H1 (cell line): ENCODE measurements around the gene TSHZ2.

Experiments
- CREB1 ChIP-seq: IDR thresholded peaks from 2 replicates; pipeline ENCODE4 v1.6.1; 2012; ENCODE audit warnings: inconsistent platforms
- CTCF ChIP-seq, 3 experiments: IDR thresholded peaks; 1 replicate in 2 of 3; 2 replicates in 1 of 3; pipeline versions ENCODE4 v1.5.1 to v1.6.1; 2011; ENCODE audit warnings: low read length in 3 of 3, mild to moderate bottlenecking in 3 of 3, inconsistent platforms in 2 of 3, low read depth in 1 of 3, moderate library complexity in 1 of 3; ENCODE audit not compliant: insufficient read depth in 1 of 3; ENCODE audit errors: control extremely low read depth in 1 of 3
- EZH2 ChIP-seq: fragments of 200-600 bp; sonication (generic); IDR thresholded peaks from 2 replicates; pipeline ENCODE4 v1.7.1; 2012; ENCODE audit warnings: low read depth, mild to moderate bottlenecking, moderate library complexity, low read length, inconsistent platforms; ENCODE audit not compliant: severe bottlenecking
- HDAC6 ChIP-seq: IDR thresholded peaks from one replicate; pipeline ENCODE4 v1.7.1; 2012; ENCODE audit warnings: low read depth, mild to moderate bottlenecking, inconsistent platforms, low read length, moderate library complexity
- KDM5A ChIP-seq: fragments of 200-600 bp; IDR thresholded peaks from 2 replicates; pipeline ENCODE4 v1.7.1; 2012; ENCODE audit warnings: mild to moderate bottlenecking, low read length, inconsistent platforms, mixed read lengths
- MAFK ChIP-seq: IDR thresholded peaks from 2 replicates; pipeline ENCODE4 v1.6.1; 2012; ENCODE audit warnings: low read depth, mild to moderate bottlenecking, improper control_type of control experiment, low read length
- POLR2A ChIP-seq, 2 experiments: IDR thresholded peaks; 1 replicate in 1 of 2; 2 replicates in 1 of 2; pipeline ENCODE4 v1.6.1; 2011; ENCODE audit warnings: low read depth in 2 of 2, low read length in 2 of 2, mild to moderate bottlenecking in 2 of 2; ENCODE audit errors: control extremely low read depth in 1 of 2
- POLR2AphosphoS5 ChIP-seq: IDR thresholded peaks from 2 replicates; pipeline ENCODE4 v1.6.1; 2011; ENCODE audit warnings: low read depth, low read length
- RAD21 ChIP-seq, 2 experiments: IDR thresholded peaks in 1 of 2; conservative IDR thresholded peaks in 1 of 2; 2 replicates each; pipeline ENCODE4 v1.6.1; 2011; ENCODE audit warnings: low read depth in 2 of 2, low read length in 2 of 2, improper control_type of control experiment in 1 of 2, inconsistent platforms in 1 of 2, mild to moderate bottlenecking in 1 of 2, moderate library complexity in 1 of 2
- SIRT6 ChIP-seq: IDR thresholded peaks from one replicate; pipeline ENCODE4 v1.7.1; 2012; ENCODE audit warnings: low read length, inconsistent platforms
- SRF ChIP-seq: IDR thresholded peaks from 2 replicates; pipeline ENCODE4 v1.6.1; 2011; ENCODE audit warnings: mild to moderate bottlenecking, low read depth, low read length, moderate library complexity
- TAF1 ChIP-seq: IDR thresholded peaks from 2 replicates; pipeline ENCODE4 v1.6.1; 2011; ENCODE audit warnings: mild to moderate bottlenecking, low read depth, low read length

GRCh38 chr20:53157443-53158408, 185.6 kb downstream of the TSHZ2 start:
- TF ChIP-seq TAF1 (no peak), SIRT6 (no peak), POLR2AphosphoS5 (no peak), SRF (no peak), CTCF (IDR thresholded peaks at IDR 0.05; ENCODE audit: control extremely low read depth in 1 of 3, insufficient read depth in 1 of 3, low read depth in 1 of 3, low read length in 3 of 3) (peak; percentile 63 to 79 (median 77)), HDAC6 (no peak), MAFK (no peak), CREB1 (no peak), RAD21 (IDR thresholded peaks at IDR 0.05 in 1 of 2, conservative IDR thresholded peaks at IDR 0.05 in 1 of 2; ENCODE audit: low read depth in 2 of 2, low read length in 2 of 2) (peak; percentile 64 to 75), KDM5A (no peak), POLR2A (IDR thresholded peaks at IDR 0.05; ENCODE audit: control extremely low read depth in 1 of 2, low read depth in 2 of 2, low read length in 2 of 2) (no peak), EZH2 (no peak)
